A673 (cell line): ENCODE measurements around the gene SLC15A1. TPM values are rescaled to one million over a fixed set of nuclear protein-coding genes. Genes with fewer than 3 reads are reported as not detected.

Source experiments
- BruUV-seq: library from RNA; stranded (reverse); fragments of 400-500 nt; replicated peaks from 2 replicates; lab custom pipeline; 2021; lab: Mats Ljungman, UMichigan
- CTCF ChIA-PET: fragments of 300-600 bp; sonication (Branson Sonifier 250); formaldehyde crosslinking; loops from one replicate; lab custom pipeline; 2022; ENCODE audit warnings: antibody characterized with exemption; lab: Charles Lee
- POLR2A ChIA-PET: fragments of 300-600 bp; sonication (Branson Sonifier 250); formaldehyde crosslinking; loops from one replicate; lab custom pipeline; 2022; ENCODE audit warnings: antibody characterized with exemption; ENCODE audit not compliant: low non-redundant PET; lab: Charles Lee
- DNase-seq: peaks from one replicate; pipeline ENCODE4 v3.0.0-alpha.2; 2015; ENCODE audit warnings: low spot score
- H3K27ac ChIP-seq: fragments of 200-600 bp; sonication (generic); 2 replicates; pipeline ENCODE4 v1.5.1; 2016; ENCODE audit warnings: mixed run types, low read depth, mild to moderate bottlenecking, mixed read lengths, antibody characterized with exemption, low read length; ENCODE audit not compliant: poor library complexity, severe bottlenecking
- H3K27me3 ChIP-seq: fragments of 200-600 bp; sonication (generic); replicated peaks from 2 replicates; pipeline ENCODE4 v1.6.1; 2017; ENCODE audit warnings: mixed run types, low read depth, mild to moderate bottlenecking, mixed read lengths, antibody characterized with exemption, low read length; ENCODE audit not compliant: insufficient read depth, poor library complexity
- H3K36me3 ChIP-seq: fragments of 200-600 bp; sonication (generic); 2 replicates; pipeline ENCODE4 v1.6.1; 2016; ENCODE audit warnings: mixed run types, mild to moderate bottlenecking, mixed read lengths, antibody characterized with exemption, low read length; ENCODE audit not compliant: insufficient read depth, poor library complexity, severe bottlenecking
- H3K4me1 ChIP-seq: fragments of 200-600 bp; sonication (generic); 2 replicates; pipeline ENCODE4 v1.6.1; 2017; ENCODE audit warnings: mixed run types, mild to moderate bottlenecking, mixed read lengths, antibody characterized with exemption, low read length; ENCODE audit not compliant: insufficient read depth, poor library complexity, severe bottlenecking
- H3K4me3 ChIP-seq: fragments of 200-600 bp; sonication (generic); 2 replicates; pipeline ENCODE4 v1.5.1; 2016; ENCODE audit warnings: low read depth, mixed run types, mild to moderate bottlenecking, mixed read lengths, low read length; ENCODE audit not compliant: poor library complexity, severe bottlenecking
- H3K9me3 ChIP-seq: fragments of 200-600 bp; sonication (generic); 2 replicates; pipeline ENCODE4 v1.6.1; 2016; ENCODE audit warnings: mixed run types, low read depth, mild to moderate bottlenecking, mixed read lengths, antibody characterized with exemption, low read length; ENCODE audit not compliant: poor library complexity, severe bottlenecking
- EZH2 ChIP-seq: fragments of 200-600 bp; sonication (generic); IDR thresholded peaks from 2 replicates; pipeline ENCODE4 v1.6.1; 2017; ENCODE audit warnings: borderline replicate concordance, low read depth, mild to moderate bottlenecking, mixed read lengths, antibody characterized with exemption, low read length; ENCODE audit not compliant: poor library complexity, severe bottlenecking
- intact Hi-C: fragments of 100-400 bp; cut with micrococcal nuclease; formaldehyde crosslinking; loops from one replicate; pipeline ENCODE4 v1.10.0; 2022; ENCODE audit not compliant: unreplicated experiment
- total RNA-seq: library from RNA; stranded (reverse); gene quantifications from 2 replicates; pipeline ENCODE4 v1.2.3, GENCODE V29; 2021
- TF ChIP-seq, protein P1 (sequence below): fragments of 300-800, 200-600 bp; sonication (generic); conservative IDR thresholded peaks from 2 replicates; pipeline ENCODE4 v1.5.1; 2017; ENCODE audit warnings: low read depth, mild to moderate bottlenecking, antibody characterized with exemption, low read length, moderate library complexity, mixed read lengths

The SLC15A1 gene
- total RNA-seq, 1 experiment from 2014 or later = not detected

DNA sequence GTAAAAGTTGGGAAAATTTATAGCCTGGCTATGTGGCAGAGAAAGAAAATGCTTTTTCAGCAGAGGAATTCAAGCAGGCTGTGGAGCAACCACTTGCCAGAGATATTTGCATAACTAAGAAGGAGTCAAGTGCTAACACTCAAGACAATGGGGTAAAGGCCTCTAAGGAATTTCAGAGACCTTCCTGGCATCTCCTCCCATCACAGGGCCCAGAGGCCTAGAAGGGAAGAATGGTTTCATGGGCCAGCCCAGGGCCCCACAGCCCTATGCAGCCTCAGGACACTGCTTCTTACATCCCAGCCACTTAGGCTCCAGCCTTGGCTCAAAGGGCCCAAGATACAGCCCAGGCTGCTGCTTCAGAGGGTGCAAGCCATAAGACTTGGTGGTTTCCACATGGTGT, 14.3 kb downstream of the SLC15A1 start:
- no peak overlapping the region for H3K27ac ChIP-seq
- POLR2A ChIA-PET = no interaction called here
- BruUV-seq = no TSS peak
- H3K27me3 ChIP-seq = no peaks in the 10 kb centered on the region
- CTCF ChIA-PET = no interaction called here
- intact Hi-C loops = no loop called here
- no peaks in the 10 kb centered on the region for H3K36me3 ChIP-seq
- no peak overlapping the region for H3K4me3 ChIP-seq
- H3K4me1 ChIP-seq = no peaks in the 10 kb centered on the region
- H3K9me3 ChIP-seq = no peaks in the 10 kb centered on the region
- no peak for DNase-seq
- TF ChIP-seq, protein P1, sequence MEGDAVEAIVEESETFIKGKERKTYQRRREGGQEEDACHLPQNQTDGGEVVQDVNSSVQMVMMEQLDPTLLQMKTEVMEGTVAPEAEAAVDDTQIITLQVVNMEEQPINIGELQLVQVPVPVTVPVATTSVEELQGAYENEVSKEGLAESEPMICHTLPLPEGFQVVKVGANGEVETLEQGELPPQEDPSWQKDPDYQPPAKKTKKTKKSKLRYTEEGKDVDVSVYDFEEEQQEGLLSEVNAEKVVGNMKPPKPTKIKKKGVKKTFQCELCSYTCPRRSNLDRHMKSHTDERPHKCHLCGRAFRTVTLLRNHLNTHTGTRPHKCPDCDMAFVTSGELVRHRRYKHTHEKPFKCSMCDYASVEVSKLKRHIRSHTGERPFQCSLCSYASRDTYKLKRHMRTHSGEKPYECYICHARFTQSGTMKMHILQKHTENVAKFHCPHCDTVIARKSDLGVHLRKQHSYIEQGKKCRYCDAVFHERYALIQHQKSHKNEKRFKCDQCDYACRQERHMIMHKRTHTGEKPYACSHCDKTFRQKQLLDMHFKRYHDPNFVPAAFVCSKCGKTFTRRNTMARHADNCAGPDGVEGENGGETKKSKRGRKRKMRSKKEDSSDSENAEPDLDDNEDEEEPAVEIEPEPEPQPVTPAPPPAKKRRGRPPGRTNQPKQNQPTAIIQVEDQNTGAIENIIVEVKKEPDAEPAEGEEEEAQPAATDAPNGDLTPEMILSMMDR = no peak
- TF ChIP-seq EZH2 = no peak

DNA sequence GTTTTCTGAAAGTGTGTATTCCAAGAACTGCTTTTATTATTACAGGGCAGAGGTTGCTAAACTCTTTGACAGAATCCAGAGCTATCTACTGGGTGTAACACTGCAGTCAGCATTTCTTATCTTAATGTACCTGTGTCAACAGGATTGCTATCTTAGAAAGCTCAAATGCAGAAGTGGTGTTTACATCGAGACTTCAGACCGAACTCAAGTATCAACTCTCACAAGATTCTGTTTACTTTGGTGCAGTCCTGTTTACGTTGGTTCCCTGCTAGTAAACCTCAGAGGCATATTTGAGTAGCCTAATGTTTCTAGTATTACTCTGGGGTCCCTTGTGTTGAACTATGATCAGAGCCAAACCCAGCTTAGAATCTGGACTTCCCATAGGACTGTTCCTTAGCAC, 20.5 kb downstream of the SLC15A1 start:
- Histone ChIP-seq H3K36me3 (no peaks in the 10 kb centered on the region), H3K4me3 (no peak overlapping the region), H3K4me1 (no peaks in the 10 kb centered on the region), H3K9me3 (no peaks in the 10 kb centered on the region), H3K27me3 (no peaks in the 10 kb centered on the region), H3K27ac (no peak overlapping the region)
- TF ChIP-seq EZH2 = no peak
- TF ChIP-seq, protein P1 = no peak
- BruUV-seq = no TSS peak
- no peak for DNase-seq
- ChIA-PET CTCF (no interaction called here), POLR2A (no interaction called here)
- intact Hi-C loops = no loop called here

DNA sequence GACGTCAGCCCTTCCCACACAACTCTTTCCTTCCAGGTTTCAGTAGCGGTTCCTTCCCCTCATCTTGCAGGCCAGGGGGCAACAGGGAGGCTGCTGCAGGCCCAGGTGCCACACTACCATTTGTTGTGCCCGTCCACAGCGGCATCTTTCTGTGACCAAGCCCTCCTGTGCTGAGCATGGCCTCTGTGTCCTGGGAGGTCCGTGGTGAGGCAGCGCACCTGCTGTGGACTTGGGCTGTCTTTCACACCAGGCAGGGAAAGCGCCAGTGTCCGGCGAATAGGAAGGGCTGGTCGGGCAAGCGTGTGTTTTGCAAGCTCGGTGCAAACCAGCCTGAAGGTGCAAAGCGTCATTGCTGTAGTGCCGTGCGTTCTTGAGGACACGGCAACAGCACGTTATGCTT, 21.4 kb downstream of the SLC15A1 start:
- Histone ChIP-seq H3K4me1 (no peaks in the 10 kb centered on the region), H3K36me3 (no peaks in the 10 kb centered on the region), H3K4me3 (no peak overlapping the region), H3K27ac (no peak overlapping the region), H3K27me3 (no peaks in the 10 kb centered on the region), H3K9me3 (no peaks in the 10 kb centered on the region)
- TF ChIP-seq, protein P1 = no peak
- TF ChIP-seq EZH2 = no peak
- ChIA-PET CTCF (no interaction called here), POLR2A (no interaction called here)
- BruUV-seq = no TSS peak
- intact Hi-C loops = no loop called here
- DNase-seq = no peak
